Tibial nerve (tissue), 4 donors: ENCODE measurements around the gene KCNC2. TPM values are rescaled to one million over a fixed set of nuclear protein-coding genes. Genes with fewer than 3 reads are reported as not detected.

Experiments
- DNase-seq, 2 donors: peaks; one replicate each; pipeline ENCODE4 v3.0.0-alpha.2; 2019; ENCODE audit warnings: low spot score in 2 of 2
- H3K27ac ChIP-seq, 4 donors: fragments of 200-600 bp; sonication (generic) in 3 of 4; one replicate each; pipeline ENCODE4 v1.5.1; 2017 to 2019; ENCODE audit warnings: mild to moderate bottlenecking in 1 of 4
- H3K27me3 ChIP-seq, 2 donors: fragments of 200-600 bp; sonication (generic) in 1 of 2; one replicate each; pipeline versions ENCODE4 v1.5.1 to v1.6.0; 2017 to 2019
- H3K36me3 ChIP-seq, 3 donors: fragments of 200-600 bp; sonication (generic); one replicate each; pipeline ENCODE4 v1.5.1; 2018 to 2019
- H3K4me1 ChIP-seq, 4 donors: fragments of 200-600 bp; sonication (generic) in 3 of 4; one replicate each; pipeline ENCODE4 v1.5.1; 2017 to 2019
- H3K4me3 ChIP-seq, 4 donors: fragments of 200-600 bp; sonication (generic) in 3 of 4; one replicate each; pipeline ENCODE4 v1.5.1; 2017 to 2019; ENCODE audit warnings: mild to moderate bottlenecking in 1 of 4, moderate library complexity in 1 of 4
- H3K9me3 ChIP-seq, 4 donors: fragments of 200-600 bp; sonication (generic) in 3 of 4; one replicate each; pipeline ENCODE4 v1.5.1; 2017 to 2019
- EP300 ChIP-seq, 2 donors: sonication (generic); formaldehyde crosslinking; IDR thresholded peaks; one replicate each; pipeline ENCODE4 v1.6.1; 2017; ENCODE audit warnings: antibody characterized with exemption in 2 of 2, mild to moderate bottlenecking in 1 of 2
- POLR2A ChIP-seq, 2 donors: fragments of 450-650 bp; IDR thresholded peaks; one replicate each; pipeline ENCODE4 v1.6.1; 2017; ENCODE audit warnings: antibody characterized with exemption in 2 of 2, mild to moderate bottlenecking in 2 of 2, moderate library complexity in 2 of 2
- WGBS, 2 donors: methylation state at CpG; one replicate each; pipeline ENCODE4 v1.1.5; 2018; 5-methylcytosine and 5-hydroxymethylcytosine counted together
- total RNA-seq, 4 donors: library from RNA; depleted of rRNA; stranded (reverse); fragments of >200 nt; gene quantifications; one replicate each; pipeline ENCODE4 v1.1.0, GENCODE V29; 2016
- TF ChIP-seq, protein P1 (sequence below), 5 experiments: fragments of 200-600 bp in 3 of 5; fragments of 450-650 bp in 2 of 5; sonication (generic) in 3 of 5; IDR thresholded peaks; one replicate each; pipeline ENCODE4 v1.5.1; 2016 to 2019; ENCODE audit warnings: antibody characterized with exemption in 5 of 5, mild to moderate bottlenecking in 3 of 5, moderate library complexity in 2 of 5

The KCNC2 gene
- total RNA-seq, 4 donors from 2014 or later: 0.30 to 1.5 TPM; not detected in 2

GRCh38 chr12:75081305-75081704 lies 128.3 kb downstream of the KCNC2 start:
- Histone ChIP-seq H3K27me3 (no peaks in the 10 kb centered on the region), H3K27ac (no peak overlapping the region), H3K36me3 (no peaks in the 10 kb centered on the region), H3K4me1 (no peaks in the 10 kb centered on the region), H3K9me3 (no peaks in the 10 kb centered on the region), H3K4me3 (no peak overlapping the region)
- DNase-seq: no peak
- TF ChIP-seq POLR2A (IDR thresholded peaks at IDR 0.05) (no peak), EP300 (IDR thresholded peaks at IDR 0.05) (no peak)
- TF ChIP-seq, protein P1, sequence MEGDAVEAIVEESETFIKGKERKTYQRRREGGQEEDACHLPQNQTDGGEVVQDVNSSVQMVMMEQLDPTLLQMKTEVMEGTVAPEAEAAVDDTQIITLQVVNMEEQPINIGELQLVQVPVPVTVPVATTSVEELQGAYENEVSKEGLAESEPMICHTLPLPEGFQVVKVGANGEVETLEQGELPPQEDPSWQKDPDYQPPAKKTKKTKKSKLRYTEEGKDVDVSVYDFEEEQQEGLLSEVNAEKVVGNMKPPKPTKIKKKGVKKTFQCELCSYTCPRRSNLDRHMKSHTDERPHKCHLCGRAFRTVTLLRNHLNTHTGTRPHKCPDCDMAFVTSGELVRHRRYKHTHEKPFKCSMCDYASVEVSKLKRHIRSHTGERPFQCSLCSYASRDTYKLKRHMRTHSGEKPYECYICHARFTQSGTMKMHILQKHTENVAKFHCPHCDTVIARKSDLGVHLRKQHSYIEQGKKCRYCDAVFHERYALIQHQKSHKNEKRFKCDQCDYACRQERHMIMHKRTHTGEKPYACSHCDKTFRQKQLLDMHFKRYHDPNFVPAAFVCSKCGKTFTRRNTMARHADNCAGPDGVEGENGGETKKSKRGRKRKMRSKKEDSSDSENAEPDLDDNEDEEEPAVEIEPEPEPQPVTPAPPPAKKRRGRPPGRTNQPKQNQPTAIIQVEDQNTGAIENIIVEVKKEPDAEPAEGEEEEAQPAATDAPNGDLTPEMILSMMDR (IDR thresholded peaks at IDR 0.05): no peak
- WGBS, 2 donors: 72 to 75% methylated on average over 2 of the region's 2 CpGs

DNA sequence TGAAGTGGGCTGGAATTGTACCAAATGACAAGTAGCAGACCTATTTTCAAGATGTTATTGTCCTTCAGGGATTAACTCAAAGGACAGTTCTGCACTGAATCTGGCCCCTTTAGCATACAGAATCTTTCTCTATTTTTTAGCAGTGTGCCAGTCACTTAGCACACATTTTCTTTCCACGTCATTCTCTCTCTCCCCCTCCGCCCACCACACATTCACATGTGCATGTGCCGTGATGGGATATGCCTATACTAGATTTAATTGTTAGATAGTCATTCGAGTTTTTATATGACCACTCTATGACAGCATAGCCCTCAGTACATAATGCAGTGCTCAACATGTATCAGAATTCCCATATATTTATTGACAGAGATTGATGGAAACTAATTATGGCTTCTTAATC lies 129.1 kb downstream of the KCNC2 start:
- DNase-seq: no peak
- TF ChIP-seq POLR2A (IDR thresholded peaks at IDR 0.05) (no peak), EP300 (IDR thresholded peaks at IDR 0.05) (no peak)
- TF ChIP-seq, protein P1 (IDR thresholded peaks at IDR 0.05): no peak
- Histone ChIP-seq H3K9me3 (no peaks in the 10 kb centered on the region), H3K27ac (no peak overlapping the region), H3K36me3 (no peaks in the 10 kb centered on the region), H3K4me1 (no peaks in the 10 kb centered on the region), H3K4me3 (no peak overlapping the region), H3K27me3 (no peaks in the 10 kb centered on the region)
- 44 to 50% methylated on average over 4 of the region's 4 CpGs for WGBS, 2 donors

DNA sequence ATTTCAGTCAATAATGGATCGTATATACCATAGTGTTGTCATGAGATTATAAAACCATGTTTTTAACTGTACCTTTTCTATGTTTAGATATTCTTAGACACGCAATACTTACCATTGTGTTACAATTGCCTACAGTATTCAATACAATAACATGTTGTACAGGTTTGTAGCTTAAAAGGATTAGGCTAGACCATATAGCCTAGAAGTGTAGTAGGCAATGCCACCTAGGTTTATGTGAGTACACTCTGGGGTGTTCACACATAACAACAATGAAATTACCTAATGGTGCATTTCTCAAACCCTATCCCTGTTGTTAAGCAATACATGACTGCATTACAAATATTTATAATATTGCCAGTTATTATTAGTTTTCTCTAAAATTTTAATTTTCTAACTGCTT lies 144.2 kb downstream of the KCNC2 start:
- Histone ChIP-seq H3K4me1 (no peaks in the 10 kb centered on the region), H3K36me3 (no peaks in the 10 kb centered on the region), H3K27me3 (no peaks in the 10 kb centered on the region), H3K27ac (no peak overlapping the region), H3K4me3 (no peak overlapping the region), H3K9me3 (no peaks in the 10 kb centered on the region)
- TF ChIP-seq, protein P1 (IDR thresholded peaks at IDR 0.05): no peak
- TF ChIP-seq EP300 (IDR thresholded peaks at IDR 0.05): no peak
- TF ChIP-seq POLR2A (IDR thresholded peaks at IDR 0.05): no peak
- DNase-seq: no peak
- 87 to 88% methylated on average over 2 of the region's 2 CpGs for WGBS, 2 donors

- no peak overlapping the region for H3K4me3 ChIP-seq
- no peaks in the 10 kb centered on the region for H3K9me3 ChIP-seq
- no peaks in the 10 kb centered on the region for H3K4me1 ChIP-seq
- H3K36me3 ChIP-seq: no peaks in the 10 kb centered on the region
- 33 to 38% methylated on average over 2 of the region's 2 CpGs for WGBS, 2 donors
- H3K27me3 ChIP-seq: no peaks in the 10 kb centered on the region
- H3K27ac ChIP-seq: no peak overlapping the region
- no peak for TF ChIP-seq POLR2A (IDR thresholded peaks at IDR 0.05)
- TF ChIP-seq EP300 (IDR thresholded peaks at IDR 0.05): no peak
- TF ChIP-seq, protein P1 (IDR thresholded peaks at IDR 0.05): no peak
- no peak for DNase-seq
Observed at GRCh38 chr12:75062691-75063090, 146.9 kb downstream of the KCNC2 start.

GRCh38 chr12:75058228-75058627 lies 151.4 kb downstream of the KCNC2 start:
- H3K4me1 ChIP-seq: no peaks in the 10 kb centered on the region
- no peak for TF ChIP-seq POLR2A (IDR thresholded peaks at IDR 0.05)
- TF ChIP-seq EP300 (IDR thresholded peaks at IDR 0.05): no peak
- TF ChIP-seq, protein P1 (IDR thresholded peaks at IDR 0.05): no peak
- no peak for DNase-seq
- no peak overlapping the region for H3K4me3 ChIP-seq
- no peaks in the 10 kb centered on the region for H3K9me3 ChIP-seq
- H3K27me3 ChIP-seq: no peaks in the 10 kb centered on the region
- no peaks in the 10 kb centered on the region for H3K36me3 ChIP-seq
- no peak overlapping the region for H3K27ac ChIP-seq
